Spleen (tissue), 7 donors: ENCODE measurements around the gene ZBTB4.

ENCODE experiments used
- CTCF ChIP-seq, 11 experiments: fragments of 200-600 bp in 7 of 11; fragments of 450-650 bp in 4 of 11; sonication (generic) in 4 of 11; IDR thresholded peaks in 8 of 11; conservative IDR thresholded peaks in 3 of 11; 1 replicate in 7 of 11; 2 replicates in 4 of 11; pipeline versions ENCODE4 v1.4.0 to v1.8.0; 2016 to 2021; ENCODE audit warnings: antibody characterized with exemption in 11 of 11, inconsistent platforms in 4 of 11, mild to moderate bottlenecking in 1 of 11
- POLR2AphosphoS5 ChIP-seq, 3 donors: sonication (generic); formaldehyde crosslinking; IDR thresholded peaks; one replicate each; pipeline ENCODE4 v1.5.1; 2017; ENCODE audit warnings: antibody characterized with exemption in 3 of 3
- donor health status: DM: no; HTN: no; CAD: no; lungs with moderate emphysema.
- donor health status: DM: no; HTN: no; CAD: no.
- donor health status: DM: no; HTN: no; CAD: no.

- no peak for TF ChIP-seq CTCF (IDR thresholded peaks at IDR 0.05 in 8 of 11, conservative IDR thresholded peaks at IDR 0.05 in 3 of 11)
- TF ChIP-seq POLR2AphosphoS5 (IDR thresholded peaks at IDR 0.05), result no peak
Observed at GRCh38 chr17:7440834-7441195, 38.6 kb downstream of the ZBTB4 start.
